SK-N-SH (cell line): ENCODE results near the gene SMPDL3A. TPM values are rescaled to one million over a fixed set of nuclear protein-coding genes. Genes with fewer than 3 reads are reported as not detected.

Experiments used
- CTCF ChIA-PET: fragments of 300-600, 350-600 bp; formaldehyde crosslinking; extraction: SDS; loops from one replicate; lab custom pipeline; 2021; lab: Yijun Ruan, JAX
- POLR2A ChIA-PET: fragments of 350-600 bp; sonication (Branson Sonifier 250); formaldehyde crosslinking; extraction: SDS; loops from one replicate; lab custom pipeline; 2020; ENCODE audit warnings: antibody characterized with exemption, inconsistent platforms; lab: Yijun Ruan, JAX
- DNase-seq: peaks from one replicate; pipeline ENCODE4 v3.0.0; 2012
- H2AFZ ChIP-seq: fragments of 200-600 bp; sonication (generic); 2 replicates; pipeline ENCODE4 v1.8.1; 2016; ENCODE audit warnings: antibody characterized with exemption, mild to moderate bottlenecking, low read depth
- H3F3A ChIP-seq: fragments of 200-600 bp; sonication (generic); replicated peaks from 2 replicates; pipeline ENCODE3; 2016; ENCODE audit warnings: antibody characterized with exemption, mild to moderate bottlenecking; ENCODE audit not compliant: insufficient read depth
- H3K27ac ChIP-seq, 2 experiments: fragments of 200-500 bp in 1 of 2; fragments of 200-600 bp in 1 of 2; sonication (Bioruptor generic) in 1 of 2; sonication (generic), shearing (Covaris generic) in 1 of 2; 2 replicates each; pipeline versions ENCODE4 v1.5.1 to v1.6.1; 2014 to 2016; ENCODE audit warnings: low read depth in 2 of 2, inconsistent platforms in 1 of 2, low read length in 1 of 2, mild to moderate bottlenecking in 1 of 2, mixed read lengths in 1 of 2
- H3K27me3 ChIP-seq: fragments of 200-600 bp; sonication (generic), shearing (Covaris generic); 2 replicates; pipeline ENCODE4 v1.6.1; 2016; ENCODE audit warnings: mixed run types; ENCODE audit not compliant: insufficient read depth
- H3K36me3 ChIP-seq, 2 experiments: fragments of 200-500 bp in 1 of 2; fragments of 200-600 bp in 1 of 2; sonication (Bioruptor generic) in 1 of 2; sonication (generic) in 1 of 2; replicated peaks in 1 of 2; 2 replicates each; pipeline versions ENCODE3 to v1.5.1; 2014 to 2016; ENCODE audit warnings: low read length in 1 of 2, mild to moderate bottlenecking in 1 of 2; ENCODE audit not compliant: insufficient read depth in 2 of 2, control insufficient read depth in 1 of 2
- H3K4me1 ChIP-seq, 2 experiments: fragments of 200-500 bp in 1 of 2; fragments of 200-600 bp in 1 of 2; sonication (Bioruptor generic) in 1 of 2; sonication (generic), shearing (Covaris generic) in 1 of 2; 2 replicates each; pipeline versions ENCODE4 v1.5.1 to v1.6.1; 2014 to 2016; ENCODE audit warnings: low read depth in 1 of 2, low read length in 1 of 2, mixed run types in 1 of 2; ENCODE audit not compliant: insufficient read depth in 2 of 2, control insufficient read depth in 1 of 2
- H3K4me2 ChIP-seq: fragments of 200-600 bp; sonication (generic), shearing (Covaris generic); 2 replicates; pipeline ENCODE4 v1.6.1; 2017; ENCODE audit warnings: mixed run types
- H3K4me3 ChIP-seq, 2 experiments: fragments of 200-500 bp in 1 of 2; fragments of 200-600 bp in 1 of 2; sonication (Bioruptor generic) in 1 of 2; sonication (generic), shearing (Covaris generic) in 1 of 2; 2 replicates each; pipeline versions ENCODE4 v1.5.1 to v1.8.1; 2014 to 2016; ENCODE audit warnings: low read depth in 2 of 2, inconsistent platforms in 1 of 2, low read length in 1 of 2, mild to moderate bottlenecking in 1 of 2, mixed read lengths in 1 of 2, moderate library complexity in 1 of 2
- H3K79me2 ChIP-seq: fragments of 200-600 bp; sonication (generic); 2 replicates; pipeline ENCODE4 v1.8.1; 2017; ENCODE audit warnings: mild to moderate bottlenecking; ENCODE audit not compliant: insufficient read depth
- H3K9ac ChIP-seq: fragments of 200-600 bp; sonication (generic); 2 replicates; pipeline ENCODE4 v1.6.1; 2017; ENCODE audit warnings: mixed run types
- H3K9me2 ChIP-seq: fragments of 200-600 bp; sonication (generic); 2 replicates; pipeline ENCODE4 v1.6.1; 2017; ENCODE audit warnings: mixed run types
- H3K9me3 ChIP-seq: fragments of 200-600 bp; sonication (generic); 2 replicates; pipeline ENCODE4 v1.6.1; 2017; ENCODE audit warnings: mixed run types, mild to moderate bottlenecking, moderate library complexity
- H4K20me1 ChIP-seq: fragments of 200-600 bp; sonication (generic); 2 replicates; pipeline ENCODE4 v1.6.1; 2017; ENCODE audit warnings: mild to moderate bottlenecking, mixed run types; ENCODE audit not compliant: insufficient read depth
- CHD2 ChIP-seq: fragments of 150-350 bp; IDR thresholded peaks from 2 replicates; pipeline ENCODE4 v1.6.1; 2018; ENCODE audit warnings: low read length; ENCODE audit not compliant: partially characterized antibody
- CTCF ChIP-seq: fragments of 200-600 bp; sonication (generic); IDR thresholded peaks from 2 replicates; pipeline ENCODE4 v1.6.1; 2017; ENCODE audit warnings: antibody characterized with exemption, mild to moderate bottlenecking, moderate library complexity
- ELF1 ChIP-seq: IDR thresholded peaks from 2 replicates; pipeline ENCODE4 v1.4.0; 2012
- EP300 ChIP-seq, 2 experiments: IDR thresholded peaks; 2 replicates each; pipeline versions ENCODE4 v1.4.0 to v1.6.1; 2012; ENCODE audit warnings: borderline replicate concordance in 1 of 2, low read depth in 1 of 2, low read length in 1 of 2
- EZH2phosphoT487 ChIP-seq: fragments of 200-600 bp; sonication (generic); IDR thresholded peaks from 2 replicates; pipeline ENCODE4 v1.6.1; 2017; ENCODE audit warnings: low read depth, mixed run types, mild to moderate bottlenecking, antibody characterized with exemption, moderate library complexity, borderline replicate concordance
- FOXJ3 ChIP-seq: sonication (generic); formaldehyde crosslinking; IDR thresholded peaks from 2 replicates; pipeline ENCODE4 v1.5.1; 2020; ENCODE audit warnings: mild to moderate bottlenecking, missing genetic modification reagents
- FOXM1 ChIP-seq: IDR thresholded peaks from 2 replicates; pipeline ENCODE4 v1.4.0; 2012; ENCODE audit warnings: low read depth, mild to moderate bottlenecking
- MAX ChIP-seq: IDR thresholded peaks from 2 replicates; pipeline ENCODE4 v1.4.0; 2012; ENCODE audit warnings: low read depth
- MEF2A ChIP-seq: IDR thresholded peaks from 2 replicates; pipeline ENCODE4 v1.4.0; 2012; ENCODE audit warnings: low read depth, borderline replicate concordance
- NRF1 ChIP-seq: IDR thresholded peaks from 2 replicates; pipeline ENCODE4 v1.6.1; 2012; ENCODE audit warnings: low read depth, mild to moderate bottlenecking, low read length
- POLR2AphosphoS5 ChIP-seq: IDR thresholded peaks from 2 replicates; pipeline ENCODE4 v1.6.1; 2012; ENCODE audit warnings: low read depth, low read length
- RAD21 ChIP-seq: IDR thresholded peaks from 2 replicates; pipeline ENCODE4 v1.6.1; 2012; ENCODE audit warnings: mild to moderate bottlenecking, low read length
- RCOR1 ChIP-seq: fragments of 150-350 bp; IDR thresholded peaks from 2 replicates; pipeline ENCODE4 v1.6.1; 2017; ENCODE audit warnings: antibody characterized with exemption, low read length
- REST ChIP-seq: IDR thresholded peaks from 2 replicates; pipeline ENCODE4 v1.6.1; 2012; ENCODE audit warnings: mild to moderate bottlenecking, low read depth, low read length, moderate library complexity
- RFX5 ChIP-seq: IDR thresholded peaks from 2 replicates; pipeline ENCODE4 v1.6.1; 2012; ENCODE audit warnings: mild to moderate bottlenecking, improper control_type of control experiment, low read length
- TAF1 ChIP-seq: IDR thresholded peaks from 2 replicates; pipeline ENCODE4 v1.6.1; 2012; ENCODE audit warnings: low read depth, mild to moderate bottlenecking, low read length, moderate library complexity, borderline replicate concordance
- TEAD4 ChIP-seq: IDR thresholded peaks from 2 replicates; pipeline ENCODE4 v1.4.0; 2012; ENCODE audit warnings: mild to moderate bottlenecking, borderline replicate concordance; ENCODE audit not compliant: insufficient read depth
- USF2 ChIP-seq: fragments of 150-350 bp; IDR thresholded peaks from 2 replicates; pipeline ENCODE4 v1.6.1; 2017; ENCODE audit warnings: antibody characterized with exemption, low read length, low read depth, borderline replicate concordance
- ZBTB33 ChIP-seq: IDR thresholded peaks from 2 replicates; pipeline ENCODE4 v1.4.0; 2012; ENCODE audit warnings: low read depth, borderline replicate concordance
- WGBS: methylation state at CpG from one replicate; pipeline ENCODE4 v1.1.6; 2017; ENCODE audit warnings: low lambda C conversion rate; 5-methylcytosine and 5-hydroxymethylcytosine counted together
- polyA plus RNA-seq, 3 experiments: library from polyadenylated mRNA; depleted of rRNA; stranded (reverse); fragments of >200 nt; gene quantifications; 2 replicates each; pipeline ENCODE4 v1.2.3, GENCODE V29; 2012

The SMPDL3A gene
- polyA plus RNA-seq, 1 of the 3 experiments (the other 2 are of a cell fraction), result 2.0 TPM

GRCh38 chr6:122809001-122809400 is 19.9 kb downstream of the SMPDL3A start:
- POLR2A ChIA-PET, result no interaction called here
- no peak overlapping the region for H3K4me3 ChIP-seq

More at GRCh38 chr6:122809001-122809400, 19.9 kb downstream of the SMPDL3A start:
- TF ChIP-seq RFX5 (no peak), RAD21 (no peak), FOXM1 (no peak), REST (no peak), NRF1 (no peak), ELF1 (no peak), TEAD4 (no peak), EZH2phosphoT487 (no peak), MEF2A (no peak), EP300 (IDR thresholded peaks at IDR 0.05; ENCODE audit: borderline replicate concordance in 1 of 2, low read depth in 1 of 2, low read length in 1 of 2) (no peak), ZBTB33 (no peak), CTCF (no peak), CHD2 (no peak), FOXJ3 (CRISPR knock-in tag) (no peak), USF2 (no peak), TAF1 (no peak), MAX (no peak), POLR2AphosphoS5 (no peak), RCOR1 (no peak)
- Histone ChIP-seq H3K79me2 (no peaks in the 10 kb centered on the region), H2AFZ (no peak overlapping the region), H3F3A (no peaks in the 10 kb centered on the region), H3K9me3 (no peaks in the 10 kb centered on the region), H3K9me2 (no peaks in the 10 kb centered on the region), H3K4me2 (no peak overlapping the region), H3K27ac (no peak overlapping the region), H3K27me3 (no peaks in the 10 kb centered on the region; the same call in 1 of the 2 replicates), H3K36me3 (no peaks in the 10 kb centered on the region), H3K4me1 (no peaks in the 10 kb centered on the region; a peak in 1 of 4 replicates), H4K20me1 (no peaks in the 10 kb centered on the region), H3K9ac (no peak overlapping the region)
- CTCF ChIA-PET, result interaction anchor here (1.8 kb wide), 1 partner anchor 10 kb away, joined by 4 read pairs; no protein-coding TSS in a partner anchor
- WGBS, result 36% methylated on average over 4 of the region's 4 CpGs
- DNase-seq, result no peak
